KMS-11 (cell line): ENCODE measurements around the gene RAB11FIP3.

Experiments used
- H2AFZ ChIP-seq: fragments of 200-600 bp; sonication (generic); 2 replicates; pipeline ENCODE4 v1.6.1; 2016; ENCODE audit warnings: antibody characterized with exemption, mixed run types, low read depth
- H3K27ac ChIP-seq: fragments of 200-600 bp; sonication (generic); 2 replicates; pipeline ENCODE4 v1.6.1; 2016; ENCODE audit warnings: mild to moderate bottlenecking, mixed run types
- H3K27me3 ChIP-seq: fragments of 200-600 bp; sonication (generic); 2 replicates; pipeline ENCODE4 v1.6.1; 2017; ENCODE audit warnings: mild to moderate bottlenecking, low read depth, mixed run types, moderate library complexity; ENCODE audit not compliant: insufficient read depth
- H3K36me3 ChIP-seq: fragments of 200-600 bp; sonication (generic); 2 replicates; pipeline ENCODE4 v1.6.1; 2017; ENCODE audit warnings: mild to moderate bottlenecking, mixed run types; ENCODE audit not compliant: insufficient read depth
- H3K4me1 ChIP-seq: fragments of 200-600 bp; sonication (generic); 2 replicates; pipeline ENCODE4 v1.6.1; 2016; ENCODE audit warnings: mild to moderate bottlenecking, low read depth, mixed run types; ENCODE audit not compliant: poor library complexity, severe bottlenecking
- H3K4me2 ChIP-seq: fragments of 200-600 bp; sonication (generic); 2 replicates; pipeline ENCODE4 v1.7.0; 2016; ENCODE audit warnings: mild to moderate bottlenecking, mixed run types
- H3K4me3 ChIP-seq: fragments of 200-600 bp; sonication (generic); IDR thresholded peaks from 2 replicates; pipeline ENCODE4 v1.6.1; 2017; ENCODE audit warnings: low read depth, low read length, mixed read lengths; ENCODE audit not compliant: insufficient read depth
- H3K79me2 ChIP-seq: fragments of 200-600 bp; sonication (generic); 2 replicates; pipeline ENCODE4 v1.6.1; 2016; ENCODE audit warnings: low read depth, mixed run types; ENCODE audit not compliant: insufficient read depth
- H3K9ac ChIP-seq: fragments of 200-600 bp; sonication (generic); 2 replicates; pipeline ENCODE4 v1.6.1; 2016; ENCODE audit warnings: mild to moderate bottlenecking, mixed run types
- H4K20me1 ChIP-seq: fragments of 200-600 bp; sonication (generic); 2 replicates; pipeline ENCODE4 v1.6.1; 2016; ENCODE audit warnings: mild to moderate bottlenecking, mixed run types; ENCODE audit not compliant: insufficient read depth
- CTCF ChIP-seq: fragments of 200-600 bp; sonication (generic); conservative IDR thresholded peaks from 2 replicates; pipeline ENCODE4 v1.6.1; 2017; ENCODE audit warnings: low read depth, mild to moderate bottlenecking, antibody characterized with exemption, low read length, moderate library complexity, mixed read lengths

Gene RAB11FIP3

DNA sequence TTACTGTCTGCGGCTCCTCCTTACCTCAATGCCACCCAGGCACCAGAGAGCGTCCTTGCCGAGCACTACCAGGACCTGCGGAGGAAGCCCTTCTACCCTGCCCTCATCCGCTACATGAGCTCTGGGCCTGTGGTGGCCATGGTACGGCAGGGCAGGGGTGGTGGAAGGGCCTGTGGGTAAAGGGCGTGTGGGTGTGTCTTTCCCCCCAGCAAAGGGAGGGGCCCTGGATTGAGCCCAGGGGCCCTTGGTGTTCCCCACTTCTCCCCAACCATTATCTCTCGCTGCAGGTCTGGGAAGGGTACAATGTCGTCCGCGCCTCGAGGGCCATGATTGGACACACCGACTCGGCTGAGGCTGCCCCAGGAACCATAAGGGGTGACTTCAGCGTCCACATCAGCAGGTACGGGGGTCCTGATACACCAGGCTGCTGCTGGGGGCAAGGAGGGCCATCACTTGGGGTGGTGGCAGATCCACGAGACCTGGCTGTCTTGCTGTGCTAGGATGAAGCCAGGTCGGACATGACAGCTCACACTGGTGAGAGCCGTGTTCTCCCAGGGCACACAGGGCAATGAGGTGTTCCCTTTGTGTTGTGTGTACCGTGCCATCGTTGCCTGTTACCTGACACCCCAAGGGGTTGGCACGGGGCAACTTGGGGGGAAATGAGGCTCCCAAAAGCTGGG lies 26.0 kb upstream of the RAB11FIP3 start:
- H2AFZ ChIP-seq = no peak overlapping the region
- no peak overlapping the region for H3K27ac ChIP-seq
- no peaks in the 10 kb centered on the region for H3K36me3 ChIP-seq
- H3K27me3 ChIP-seq = peaks cover 19% of the 10 kb centered on the region
- no peak overlapping the region for H3K4me2 ChIP-seq
- no peak overlapping the region for H3K4me3 ChIP-seq
- no peak overlapping the region for H3K9ac ChIP-seq
- peaks cover 21% of the 10 kb centered on the region for H3K4me1 ChIP-seq
- no peak for TF ChIP-seq CTCF
- no peaks in the 10 kb centered on the region for H3K79me2 ChIP-seq
- H4K20me1 ChIP-seq = no peaks in the 10 kb centered on the region

DNA sequence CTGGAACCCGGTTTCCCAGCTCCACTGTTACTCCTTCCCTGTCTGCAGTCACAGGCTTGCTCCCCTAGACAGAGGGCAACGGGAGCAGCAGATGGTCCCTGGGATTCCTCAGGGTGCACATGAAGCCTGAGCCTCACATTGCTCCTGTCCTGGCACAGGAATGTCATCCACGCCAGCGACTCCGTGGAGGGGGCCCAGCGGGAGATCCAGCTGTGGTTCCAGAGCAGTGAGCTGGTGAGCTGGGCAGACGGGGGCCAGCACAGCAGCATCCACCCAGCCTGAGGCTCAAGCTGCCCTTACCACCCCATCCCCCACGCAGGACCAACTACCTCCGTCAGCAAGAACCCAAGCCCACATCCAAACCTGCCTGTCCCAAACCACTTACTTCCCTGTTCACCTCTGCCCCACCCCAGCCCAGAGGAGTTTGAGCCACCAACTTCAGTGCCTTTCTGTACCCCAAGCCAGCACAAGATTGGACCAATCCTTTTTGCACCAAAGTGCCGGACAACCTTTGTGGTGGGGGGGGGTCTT lies 25.3 kb upstream of the RAB11FIP3 start:
- no peak overlapping the region for H3K9ac ChIP-seq
- no peaks in the 10 kb centered on the region for H3K36me3 ChIP-seq
- no peak overlapping the region for H2AFZ ChIP-seq
- no peaks in the 10 kb centered on the region for H3K79me2 ChIP-seq
- H3K4me1 ChIP-seq = peaks cover 21% of the 10 kb centered on the region
- no peak for TF ChIP-seq CTCF
- H3K4me2 ChIP-seq = peak overlapping the region; percentile 52
- no peak overlapping the region for H3K27ac ChIP-seq
- H4K20me1 ChIP-seq = no peaks in the 10 kb centered on the region
- H3K27me3 ChIP-seq = peaks cover 17% of the 10 kb centered on the region
- no peak overlapping the region for H3K4me3 ChIP-seq

DNA sequence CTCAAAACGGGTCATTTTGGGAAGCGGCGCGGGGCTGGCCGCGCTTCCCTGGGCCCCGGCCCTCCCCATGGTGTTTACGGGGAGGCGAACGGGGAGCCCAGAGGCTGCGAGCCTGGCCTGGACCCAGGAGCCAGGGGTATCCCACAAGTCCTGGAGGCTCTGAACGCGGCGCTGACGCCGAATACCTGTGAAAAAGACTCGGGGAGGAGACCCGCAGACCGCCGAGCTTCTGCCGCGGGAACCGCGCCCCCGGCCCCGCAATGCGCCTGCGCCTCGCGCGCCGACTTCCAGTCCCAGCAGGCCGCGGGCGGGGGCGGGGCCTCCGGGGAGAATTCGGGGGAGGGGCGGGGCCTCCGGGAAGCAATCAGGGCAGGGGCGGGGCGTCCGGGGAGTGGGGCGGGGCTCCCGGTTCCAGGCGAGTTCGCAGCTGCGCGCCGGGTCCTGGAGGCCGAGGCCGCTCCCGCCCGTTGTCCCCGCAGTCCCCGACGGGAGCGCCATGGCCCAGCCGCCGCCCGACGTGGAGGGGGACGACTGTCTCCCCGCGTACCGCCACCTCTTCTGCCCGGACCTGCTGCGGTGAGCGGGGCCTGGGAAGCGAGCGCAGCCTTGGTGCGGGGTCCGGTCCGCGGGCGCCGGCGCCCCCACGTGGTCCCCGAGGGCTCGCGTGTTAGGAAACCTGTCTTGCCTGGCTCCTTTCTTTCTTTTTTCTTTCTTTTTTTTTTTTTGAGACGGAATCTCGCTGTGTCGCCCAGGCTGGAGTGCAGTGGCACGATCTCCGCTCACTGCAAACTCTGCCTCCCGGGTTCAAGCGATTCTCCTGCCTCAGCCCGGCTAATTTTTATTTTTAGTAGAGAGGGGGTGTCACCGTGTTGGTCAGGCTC lies 23.7 kb upstream of the RAB11FIP3 start, which contains the start of gene DECR2:
Gene DECR2, plus strand, starts transcription at position 418 of the 881 bp plus-strand sequence. Its CDS starts 79 bp downstream, at position 497.
- peak within 1 kb of the TSS; percentile 93 for H2AFZ ChIP-seq

More for the DNA sequence above, 23.7 kb upstream of the RAB11FIP3 start, which contains the start of gene DECR2:
- peak within 1 kb of the TSS; percentile 90 for H3K9ac ChIP-seq
- H4K20me1 ChIP-seq = no peaks in the 10 kb centered on the region
- H3K4me3 ChIP-seq = no peak within 1 kb of the TSS
- TF ChIP-seq CTCF = peak; percentile 70
- peak within 1 kb of the TSS; percentile 81 for H3K27ac ChIP-seq
- peaks cover 18% of the 10 kb centered on the region for H3K4me1 ChIP-seq
- H3K79me2 ChIP-seq = no peaks in the 10 kb centered on the region
- H3K27me3 ChIP-seq = peaks cover 1% of the 10 kb centered on the region
- peak within 1 kb of the TSS; percentile 64 for H3K4me2 ChIP-seq
- no peaks in the 10 kb centered on the region for H3K36me3 ChIP-seq
